Stimulated activated CD4-positive, alpha-beta T cell treated with anti-CD3 and anti-CD28 coated beads, Interleukin-2, amount 100 ng/mL, for 24 hours (primary cell): ENCODE measurements around the gene C22orf23.

Source experiments
- DNase-seq, 2 donors: peaks; one replicate each; pipeline ENCODE4 v3.0.0-alpha.2; 2020

Gene C22orf23

DNA sequence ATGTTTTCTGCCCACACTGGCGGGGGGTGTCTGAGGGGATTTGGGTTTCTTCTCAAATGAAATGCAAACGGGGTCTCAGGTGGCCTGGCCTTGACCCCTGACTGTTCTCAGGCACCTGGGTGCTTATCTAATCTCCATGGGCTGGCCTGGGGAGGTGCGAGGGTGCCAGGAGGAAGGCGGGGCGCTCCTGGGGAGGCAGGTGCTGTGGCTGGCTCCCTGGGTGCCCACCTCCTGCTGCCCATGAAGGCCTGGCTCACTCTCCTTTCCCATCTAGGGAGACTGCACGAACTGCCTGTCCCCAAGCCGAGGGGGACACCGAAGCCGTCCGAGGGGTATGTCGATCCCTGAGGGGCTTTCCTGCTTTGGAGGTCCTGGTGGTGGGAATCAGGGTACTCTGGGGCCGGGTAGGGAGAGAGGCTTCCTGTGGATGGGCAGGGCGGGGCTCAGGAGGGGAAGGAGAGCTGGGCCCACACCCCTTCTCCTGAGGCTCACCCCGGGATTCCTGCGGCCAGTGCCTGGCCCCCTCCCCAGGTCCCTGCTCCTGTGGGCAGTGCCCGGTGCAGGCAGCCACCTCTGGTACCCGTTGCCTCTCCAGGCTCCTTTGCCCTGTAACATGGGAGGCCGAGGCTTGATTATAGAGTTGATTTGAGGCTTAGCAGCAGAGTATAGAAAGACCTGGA is 28.9 kb downstream of the C22orf23 start:
- DNase-seq = no peak

DNA sequence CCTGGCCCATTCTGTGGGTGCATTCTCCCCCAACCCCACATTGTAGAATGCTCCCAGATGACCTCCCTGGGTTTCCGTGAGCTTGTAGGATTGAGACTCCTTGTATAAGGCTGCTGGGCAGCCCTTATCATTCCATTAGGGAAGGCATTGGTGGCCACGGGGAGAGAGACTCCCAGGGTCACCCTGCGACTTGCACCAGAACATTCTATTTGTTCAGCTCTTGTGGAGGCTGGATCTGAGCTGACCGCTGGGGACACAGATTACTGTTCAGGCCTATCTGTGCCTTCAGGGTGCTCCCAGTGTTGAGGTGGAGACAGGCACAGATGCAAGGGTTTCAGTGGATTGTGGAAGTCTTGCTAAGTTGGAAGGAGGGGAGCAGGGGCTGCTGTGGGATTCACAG is 29.5 kb downstream of the C22orf23 start:
- DNase-seq = no peak

DNA sequence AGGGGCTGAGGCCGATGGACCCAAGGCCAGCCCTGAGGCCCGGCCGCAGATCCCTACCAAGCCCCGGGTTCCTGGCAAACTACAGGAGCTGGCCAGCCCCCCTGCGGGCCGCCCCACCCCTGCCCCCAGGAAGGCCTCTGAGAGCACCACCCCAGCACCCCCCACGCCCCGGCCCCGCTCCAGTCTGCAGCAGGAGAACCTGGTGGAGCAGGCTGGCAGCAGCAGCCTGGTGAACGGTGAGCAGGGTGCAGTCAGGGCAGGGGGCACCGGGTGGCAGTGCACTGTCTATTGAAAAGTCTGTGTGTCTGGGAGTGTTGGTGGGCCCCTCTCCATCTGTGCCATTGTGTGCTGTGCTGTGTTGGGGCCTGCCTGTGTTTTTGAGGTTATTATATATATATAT is 31.2 kb downstream of the C22orf23 start:
- no peak for DNase-seq

DNA sequence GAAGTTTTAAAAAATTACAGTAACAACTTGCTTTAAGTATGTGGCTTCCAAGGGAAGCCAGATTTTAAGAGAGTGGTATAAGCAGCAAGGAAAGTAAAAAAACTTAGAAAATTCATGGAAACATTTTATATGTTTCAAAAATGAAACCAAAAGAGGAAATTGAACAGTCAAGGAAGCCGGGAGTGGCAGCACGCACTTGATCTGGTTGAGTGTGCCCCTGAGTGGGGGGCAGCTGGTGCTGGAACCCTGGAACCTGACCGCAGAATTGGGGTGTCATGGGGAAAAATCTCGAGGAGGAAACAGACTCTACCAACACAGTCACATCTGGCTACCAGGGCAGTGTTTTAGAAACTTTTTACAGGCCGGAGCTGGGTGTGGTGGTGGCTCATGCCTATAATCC is 33.3 kb downstream of the C22orf23 start:
- DNase-seq = no peak

DNA sequence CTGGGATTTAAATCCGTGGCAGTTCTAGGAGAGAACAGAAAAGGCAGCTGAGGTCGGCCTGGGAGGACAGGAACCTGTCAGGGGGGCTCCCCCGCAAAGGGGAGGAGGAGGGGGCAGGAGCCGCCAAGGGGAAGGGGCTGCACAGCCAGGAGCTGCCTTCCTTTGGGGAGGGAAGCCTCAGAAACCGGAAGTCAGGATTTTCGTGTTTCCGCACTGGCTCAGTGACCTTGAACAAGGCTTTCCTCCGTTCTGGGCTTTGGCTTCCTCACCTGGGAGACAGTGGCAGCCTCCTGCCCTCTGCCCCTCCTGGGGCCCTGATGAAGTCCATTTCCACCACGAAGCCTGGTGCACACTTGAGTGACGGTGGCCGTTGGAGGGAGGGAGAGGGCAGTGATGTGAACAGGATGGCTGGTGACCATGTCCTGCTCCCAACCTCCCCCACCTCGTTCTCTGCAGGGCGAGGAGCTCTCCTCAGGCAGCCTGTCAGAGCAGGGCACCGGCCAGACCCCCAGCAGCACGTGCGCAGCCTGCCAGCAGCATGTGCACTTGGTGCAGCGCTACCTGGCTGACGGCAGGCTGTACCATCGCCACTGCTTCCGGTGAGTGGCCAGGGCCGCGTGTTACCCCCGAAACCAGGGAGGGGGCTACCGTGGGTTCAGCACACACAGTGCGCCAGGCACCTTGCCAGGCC is 34.7 kb downstream of the C22orf23 start:
- DNase-seq = no peak

DNA sequence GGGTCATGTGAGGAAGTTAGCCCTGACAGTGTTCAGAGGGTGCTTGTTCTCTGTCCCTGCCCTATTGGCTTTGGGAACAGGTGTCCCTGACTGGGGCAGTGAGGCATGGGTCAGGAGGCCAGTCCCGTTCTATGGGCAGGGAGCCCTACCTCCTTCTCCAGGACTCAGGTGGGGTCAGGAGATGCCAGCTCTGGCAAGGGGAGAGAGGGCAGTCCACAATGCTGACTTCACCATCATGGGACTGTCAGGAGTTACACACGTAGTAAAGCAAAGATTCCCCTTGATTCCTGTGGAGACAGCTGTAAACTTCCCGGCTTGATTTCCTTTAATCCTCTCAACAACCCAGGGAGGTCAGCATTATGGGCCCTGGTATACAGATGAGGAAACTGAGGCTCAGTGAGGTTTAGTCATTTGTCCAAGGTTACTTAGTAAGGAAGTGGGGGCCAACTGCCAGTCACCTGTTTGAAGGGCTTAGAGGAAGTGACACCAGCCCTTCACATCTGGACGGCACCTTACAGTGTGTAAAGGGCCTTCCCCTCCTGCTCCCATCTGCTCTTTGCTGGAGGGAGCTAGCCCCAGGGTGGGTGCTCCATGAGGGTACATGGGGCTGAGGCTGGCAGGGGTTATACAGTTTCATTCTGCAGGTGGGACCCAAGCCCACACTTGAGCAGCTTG is 35.4 kb downstream of the C22orf23 start:
- no peak for DNase-seq

DNA sequence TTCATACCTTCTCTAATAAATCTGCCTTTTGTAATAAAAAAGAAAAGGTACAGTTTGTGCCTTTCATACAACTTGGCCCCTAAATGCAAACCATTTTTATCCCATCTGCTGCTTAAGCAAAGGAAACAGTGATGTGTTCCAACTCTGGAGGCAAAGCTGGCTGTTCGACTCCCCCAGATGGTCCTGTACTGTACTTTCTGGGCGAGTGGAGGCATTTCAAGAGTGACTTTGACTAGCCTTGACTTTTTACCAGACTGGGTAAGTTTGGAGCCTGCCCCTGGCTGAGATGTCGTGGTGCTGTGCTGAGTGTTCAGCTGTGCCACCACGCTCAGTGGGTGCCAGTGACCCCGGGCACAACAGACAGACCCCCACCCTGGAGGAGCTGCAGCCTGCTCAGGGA is 37.1 kb downstream of the C22orf23 start:
- DNase-seq = no peak

DNA sequence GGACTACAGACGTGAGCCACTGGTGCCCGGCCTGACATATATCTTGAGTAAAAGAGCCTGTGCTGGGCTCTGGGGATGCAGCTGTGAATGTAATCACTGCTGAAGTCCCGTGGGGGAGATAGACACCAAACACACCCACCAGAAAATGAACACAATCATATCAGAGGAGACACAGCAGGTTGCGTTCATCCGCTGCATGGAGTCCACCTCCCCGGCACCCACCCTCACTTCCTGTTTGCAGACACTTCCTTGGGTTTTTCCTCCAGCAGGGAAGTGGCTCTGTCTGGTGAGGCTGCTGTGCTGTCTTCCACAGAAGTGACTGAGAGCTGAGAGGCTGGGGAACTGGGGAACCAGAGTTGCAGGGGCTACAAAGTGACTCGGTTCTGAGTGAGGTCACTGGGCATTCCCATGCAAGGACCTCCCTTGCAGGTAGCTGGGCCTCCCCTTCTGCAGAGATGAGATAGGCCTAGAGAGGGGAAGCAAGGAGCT is 40.1 kb downstream of the C22orf23 start:
- DNase-seq = no peak

DNA sequence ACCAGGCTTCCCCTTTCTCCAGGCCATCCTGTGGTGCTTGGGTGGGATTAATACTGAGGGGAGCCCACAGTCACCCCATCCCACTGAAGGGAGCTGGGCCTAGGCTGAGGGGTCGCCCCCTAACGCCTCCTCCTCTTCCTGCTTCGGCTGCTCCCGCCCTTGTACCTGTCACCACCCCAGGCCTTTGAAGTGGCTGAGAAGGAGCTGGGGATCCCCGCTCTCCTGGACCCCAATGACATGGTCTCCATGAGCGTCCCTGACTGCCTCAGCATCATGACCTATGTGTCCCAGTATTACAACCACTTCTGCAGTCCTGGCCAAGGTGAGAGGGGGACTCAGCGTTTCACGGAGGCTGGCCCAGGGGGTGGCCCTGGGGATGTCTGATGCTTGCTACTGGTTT is 41.2 kb downstream of the C22orf23 start:
- no peak for DNase-seq

DNA sequence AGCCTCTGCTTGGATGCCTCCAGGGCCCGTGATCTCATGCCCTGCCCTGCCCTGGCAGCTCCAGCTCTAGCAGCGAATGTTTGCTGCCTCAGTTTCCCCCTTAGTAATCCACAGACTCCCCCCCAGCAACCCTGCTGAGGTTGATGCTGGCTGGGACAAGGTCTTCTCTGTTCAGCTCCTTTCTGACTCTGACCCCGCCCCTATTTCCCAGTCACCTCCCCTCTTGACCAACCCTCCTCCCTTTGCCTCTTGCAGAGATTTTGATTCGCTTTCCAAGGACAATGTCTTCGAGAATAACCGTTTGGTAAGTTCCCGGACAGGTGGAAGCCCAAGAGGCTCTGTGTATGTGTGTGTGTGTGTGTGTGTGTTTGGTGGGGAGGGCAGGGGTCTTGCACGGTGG is 41.7 kb downstream of the C22orf23 start:
- DNase-seq = no peak

DNA sequence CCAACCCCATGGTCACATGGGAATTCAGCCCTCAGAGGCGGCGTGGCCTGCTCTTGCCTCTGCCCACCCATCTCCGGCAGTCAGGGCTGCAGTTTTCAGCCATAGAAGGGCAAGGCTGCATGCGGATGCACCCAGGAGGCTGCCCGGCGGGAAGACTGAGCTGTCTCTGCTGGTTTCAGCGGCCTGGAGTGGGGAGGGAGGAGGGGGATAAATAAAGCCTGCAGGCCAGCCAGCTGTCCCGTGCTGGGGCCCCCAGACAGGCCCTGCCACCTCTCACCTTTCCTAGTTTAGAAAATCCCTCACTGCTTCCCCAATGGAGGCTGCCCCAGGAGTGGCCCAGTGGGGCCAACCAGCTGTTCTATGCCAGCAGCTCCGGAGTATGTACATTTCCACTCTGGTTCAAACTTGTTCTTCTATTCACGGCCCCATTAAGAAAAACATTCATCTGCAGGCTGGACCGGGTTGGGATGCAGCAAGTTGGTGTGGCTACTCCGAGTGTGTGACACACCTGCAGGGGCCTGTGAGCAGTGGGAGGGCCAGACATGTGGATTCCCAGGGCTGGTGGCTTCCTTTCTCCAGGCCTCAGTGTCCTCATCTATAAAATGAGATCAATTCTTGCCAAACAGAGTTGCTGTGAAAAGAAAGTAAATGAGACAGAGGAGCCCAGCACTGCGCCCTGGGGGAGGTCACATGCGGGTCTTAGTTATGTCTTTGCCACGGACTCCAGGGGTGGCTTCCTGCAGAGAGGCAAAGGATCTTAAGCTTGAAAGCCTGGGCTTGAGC is 42.3 kb downstream of the C22orf23 start:
- no peak for DNase-seq

DNA sequence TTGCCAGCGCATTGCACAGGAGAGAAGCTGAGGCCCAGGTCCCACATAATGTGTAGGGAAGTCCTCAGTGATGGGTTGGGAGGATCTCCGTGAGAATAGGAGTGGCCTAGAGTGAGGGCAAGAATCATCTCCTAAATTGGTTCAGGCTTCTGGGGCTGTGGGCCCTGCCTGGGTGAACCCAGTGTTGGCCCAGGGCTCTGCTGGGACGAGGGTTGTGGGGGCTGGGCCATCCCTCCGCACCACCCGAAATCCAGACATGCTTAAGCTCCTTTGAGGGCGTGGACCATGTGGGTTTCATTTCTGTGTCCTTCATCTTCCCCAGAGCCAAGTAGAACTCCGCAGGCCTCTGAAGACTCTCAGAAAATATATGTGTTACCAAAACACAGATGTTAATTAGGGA is 43.6 kb downstream of the C22orf23 start:
- no peak for DNase-seq

DNA sequence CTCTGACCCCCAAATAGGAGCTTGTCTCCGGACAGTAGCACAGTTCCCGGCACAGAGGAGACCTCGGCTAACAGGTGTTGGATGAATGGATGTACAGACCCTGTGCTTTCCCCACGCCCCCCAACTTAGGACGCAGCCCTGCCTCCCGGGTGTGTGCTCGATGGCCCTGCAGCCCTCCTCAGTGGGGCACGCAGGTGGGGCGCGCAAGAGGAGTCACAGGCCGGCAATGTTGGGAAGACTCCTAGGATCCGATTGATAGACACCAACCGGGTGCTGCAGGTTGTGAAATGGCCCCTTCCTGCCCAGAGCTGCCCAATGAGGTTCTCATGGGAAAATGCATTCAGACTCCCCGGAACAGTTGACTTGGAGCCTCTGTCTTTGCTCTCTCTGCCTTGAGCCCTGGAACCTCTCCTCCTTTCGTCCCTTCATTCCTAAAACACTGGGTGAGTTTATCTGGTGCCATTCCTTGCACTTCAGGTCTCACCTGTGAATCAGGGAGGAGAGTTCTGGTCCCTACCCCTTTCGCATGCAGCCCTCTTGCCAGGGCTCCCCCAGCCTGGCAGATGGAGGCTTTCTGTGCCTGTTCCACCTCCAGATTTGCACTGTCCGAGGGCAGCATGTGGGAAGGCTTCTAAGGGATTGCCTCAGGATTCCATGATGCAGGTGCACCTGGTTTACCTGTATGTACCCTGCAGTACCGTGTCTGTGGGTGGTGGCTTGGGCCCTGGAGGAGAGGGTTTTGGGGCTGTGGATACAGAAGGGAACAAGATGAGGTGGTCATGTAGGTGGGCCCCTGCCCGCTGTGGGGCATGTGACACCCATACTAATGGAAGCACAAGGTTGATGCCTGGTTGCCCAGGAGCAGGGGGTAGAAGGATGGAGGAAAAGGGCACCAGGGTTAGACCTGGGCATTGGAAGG is 46.1 kb downstream of the C22orf23 start:
- no peak for DNase-seq

DNA sequence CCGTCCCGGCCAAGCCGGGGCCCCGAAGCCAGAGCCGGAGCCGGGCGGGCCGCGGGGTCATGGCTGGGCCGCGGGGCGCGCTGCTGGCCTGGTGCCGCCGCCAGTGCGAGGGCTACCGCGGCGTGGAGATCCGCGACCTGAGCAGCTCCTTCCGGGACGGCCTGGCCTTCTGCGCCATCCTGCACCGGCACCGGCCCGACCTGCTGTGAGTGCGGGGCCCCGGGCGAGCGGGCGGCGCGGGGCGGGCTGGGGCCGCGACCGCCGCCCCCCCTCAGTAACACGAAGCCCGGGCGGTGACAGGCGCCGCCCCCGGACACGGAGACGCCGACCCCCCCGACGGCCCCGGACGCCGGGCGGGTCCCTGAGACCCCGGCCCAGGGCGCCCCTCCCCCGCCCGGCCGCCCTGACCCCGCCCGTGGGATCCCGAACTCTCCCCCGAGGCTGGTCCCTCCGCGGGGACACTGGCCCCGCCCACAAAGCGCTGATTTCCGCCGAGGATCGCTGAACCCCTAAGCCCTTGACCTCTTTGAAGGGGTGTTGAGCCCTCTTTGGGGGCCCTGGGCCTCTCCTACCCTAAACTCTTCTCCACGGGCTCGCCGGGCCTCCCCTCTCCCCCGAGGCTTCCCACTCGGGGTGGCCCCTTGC is 46.9 kb downstream of the C22orf23 start:
- peak; percentile 42 to 56 for DNase-seq

DNA sequence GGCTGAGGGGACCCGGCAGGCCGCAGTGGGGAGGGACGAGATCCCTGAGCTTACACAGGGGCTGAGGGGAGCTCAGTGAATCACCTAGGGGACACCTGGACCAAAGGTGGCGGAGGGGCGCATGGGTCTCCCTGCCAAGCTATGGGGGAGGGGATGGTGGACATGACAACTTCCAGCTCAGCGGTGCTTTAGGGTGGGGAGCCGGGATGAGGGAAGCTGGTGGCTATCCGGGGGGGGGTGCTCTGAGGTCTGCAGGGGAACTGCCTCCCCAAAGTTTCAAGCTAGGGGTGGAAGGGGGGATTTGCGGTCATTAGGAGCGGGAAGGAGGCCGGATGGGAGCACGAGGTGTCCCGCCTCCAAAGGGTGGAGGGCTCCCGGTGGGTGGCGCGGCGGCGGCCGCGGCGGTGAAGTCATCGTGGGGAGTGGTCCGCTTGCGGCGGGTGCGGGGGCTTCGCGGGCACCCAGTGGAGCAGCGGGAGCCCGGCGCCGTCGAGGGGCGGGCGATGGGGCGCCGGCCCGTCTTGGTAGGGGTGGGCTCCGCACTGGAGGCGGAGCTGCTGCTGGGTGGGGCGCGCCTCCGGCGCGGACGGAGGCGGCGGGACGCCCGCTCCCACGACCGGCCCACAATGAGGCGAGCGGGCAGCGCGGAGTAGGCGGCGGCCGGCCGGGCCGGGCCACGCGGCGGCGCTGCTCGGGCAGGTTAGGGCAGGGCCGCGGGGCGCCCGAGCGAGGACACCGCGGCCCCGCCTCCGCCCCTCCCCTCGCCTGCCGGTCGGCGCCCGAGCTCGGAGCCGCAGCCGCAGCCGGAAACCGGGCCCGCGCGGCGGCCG is 47.7 kb downstream of the C22orf23 start, which contains the start of gene MICALL1:
Gene MICALL1, plus strand, starts transcription at position 764 of the 830 bp plus-strand sequence. CDS start 126 bp downstream, outside the sequence.
- DNase-seq = peak; percentile 66 to 76

DNA sequence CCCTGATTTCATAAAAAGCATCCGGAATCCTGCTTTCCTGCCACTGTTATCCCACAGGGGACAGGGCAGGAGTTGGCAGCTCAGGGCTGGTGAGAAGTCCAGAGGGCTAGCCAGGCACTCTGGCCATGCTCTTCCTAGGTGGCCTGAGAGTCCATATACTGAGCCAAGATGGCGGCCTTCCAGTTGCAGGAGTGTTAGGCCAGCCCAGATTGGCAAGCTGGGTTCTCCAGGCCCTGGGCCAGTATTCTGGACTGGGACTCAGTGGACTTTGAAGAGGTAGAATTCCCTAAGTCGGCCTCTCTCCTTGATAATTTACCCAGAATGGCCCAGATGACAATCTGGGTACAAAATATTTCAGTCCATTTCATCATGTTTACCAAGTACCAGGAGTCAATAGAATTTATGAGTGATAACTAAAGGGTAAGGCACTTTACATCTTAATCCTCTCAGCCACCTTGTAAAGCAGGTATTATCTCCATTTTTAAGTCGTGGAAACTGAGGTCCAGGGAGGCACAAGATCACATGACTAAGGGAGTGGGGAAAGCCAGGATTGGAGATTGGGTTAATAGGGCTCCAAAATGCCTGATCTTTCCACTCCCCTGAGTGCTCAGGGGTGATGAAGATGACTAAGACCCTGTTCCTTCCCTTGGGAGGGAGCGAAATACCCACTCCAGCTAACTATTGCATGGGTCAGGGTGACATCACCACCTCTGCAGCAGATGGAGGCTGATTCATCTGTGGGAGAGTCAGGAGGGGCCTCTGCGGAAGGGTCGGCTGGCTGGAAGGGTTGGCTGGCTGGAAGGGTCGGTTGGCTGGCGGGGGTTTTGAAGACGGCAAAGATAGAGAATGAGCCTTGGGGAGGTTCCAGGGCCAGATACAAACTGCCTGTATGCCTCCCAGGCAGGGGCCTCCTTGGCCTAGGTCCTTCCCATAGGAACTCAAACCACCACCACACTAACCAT is 48.5 kb downstream of the C22orf23 start:
- DNase-seq = peak in 1 of 2 donors; percentile 27

DNA sequence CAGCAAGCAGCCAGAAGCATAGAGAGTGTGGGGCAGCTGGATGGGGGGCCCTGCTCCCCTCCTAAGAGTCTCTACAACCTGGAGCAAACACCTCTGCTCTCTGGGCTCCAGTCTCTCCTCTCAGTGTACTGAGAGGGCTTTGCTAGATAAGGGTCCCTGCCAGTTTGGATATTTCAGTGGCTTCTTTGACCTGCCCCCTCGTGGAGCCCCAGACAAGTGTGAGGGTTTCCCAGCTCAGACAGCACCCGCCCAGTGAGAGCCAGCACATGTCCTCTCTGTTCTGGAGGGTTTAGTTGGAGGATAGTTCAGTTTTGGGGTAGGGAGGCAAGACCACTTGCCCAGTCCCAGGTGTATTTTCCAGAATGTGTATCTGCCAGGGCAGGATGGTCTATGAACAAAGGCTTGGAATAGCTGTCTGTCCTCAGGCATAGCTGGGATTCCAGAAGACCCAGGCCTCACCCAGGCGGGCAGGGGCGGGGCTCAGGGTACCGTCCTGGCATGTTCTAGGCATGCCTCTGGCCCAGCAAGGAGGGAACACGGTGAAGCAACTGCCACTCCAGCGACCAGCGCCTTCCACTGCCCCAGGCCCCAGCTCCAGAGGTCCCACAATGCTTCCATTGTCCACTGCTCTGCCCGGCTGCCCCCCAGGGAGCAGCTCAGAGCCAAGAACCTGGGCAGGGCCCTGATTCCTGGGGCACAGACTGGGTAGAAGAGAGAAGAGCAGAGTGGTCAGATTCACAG is 54.8 kb downstream of the C22orf23 start:
- DNase-seq = no peak

DNA sequence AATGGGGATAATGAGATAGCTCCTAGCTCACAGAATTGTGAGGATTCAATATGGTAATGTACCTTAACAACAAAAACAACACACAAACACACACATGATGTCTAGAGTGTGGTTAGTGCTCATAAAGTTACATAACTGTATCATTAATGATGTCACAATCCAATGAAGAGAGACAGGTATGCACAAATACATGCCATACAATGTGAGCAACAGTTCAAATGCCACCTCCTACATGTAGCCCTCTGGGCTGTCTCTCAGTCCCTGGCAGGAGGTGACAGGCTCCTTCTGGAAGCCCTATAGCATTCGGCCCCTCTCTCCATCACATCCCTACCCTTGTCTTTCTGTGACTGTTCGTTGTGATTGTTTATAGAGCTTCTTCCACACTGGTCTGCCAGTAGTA is 55.6 kb downstream of the C22orf23 start:
- DNase-seq = no peak
